ENCODE results near the gene GSE1.

Gene GSE1

DNA sequence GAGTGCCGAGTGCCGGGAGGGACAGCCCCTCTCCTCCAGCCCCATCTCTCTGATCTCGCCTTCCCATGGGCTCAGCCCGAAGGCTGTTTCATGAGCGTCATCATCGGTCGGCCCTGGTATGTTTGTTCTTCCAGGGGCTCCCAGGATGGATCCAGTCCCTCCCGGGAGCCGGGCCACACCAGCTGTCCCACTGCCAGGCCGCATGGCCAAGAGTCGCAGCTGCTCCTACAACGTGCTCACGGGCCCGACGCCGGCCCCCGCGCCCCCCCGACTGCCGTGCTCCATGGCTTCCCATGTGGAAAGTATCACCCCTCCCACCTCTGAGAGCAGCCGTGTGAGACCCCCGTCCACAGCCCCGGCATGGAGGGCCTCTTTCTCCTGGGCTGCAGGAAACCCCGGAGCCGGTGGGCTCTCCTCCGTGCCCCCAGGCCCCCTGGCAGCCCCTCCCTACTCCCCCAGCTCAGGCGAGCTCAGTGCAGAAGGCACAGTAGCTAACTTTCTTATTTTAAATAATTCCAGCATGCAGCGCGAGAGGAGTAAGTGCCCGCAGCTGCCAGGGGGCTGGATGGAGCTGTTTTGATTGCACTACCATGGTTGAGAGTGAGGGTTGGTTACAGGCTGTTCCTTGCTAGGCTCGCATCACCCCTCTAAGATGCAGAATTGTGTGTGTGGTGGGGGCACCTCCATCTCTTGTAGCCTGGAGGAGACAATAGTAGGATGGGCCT lies 26.6 kb upstream of the GSE1 start:
- Histone ChIP-seq H2BK5ac (ENCODE audit: low read depth, low read length, poor library complexity, severe bottlenecking) (no peak overlapping the region), H2BK120ac (ENCODE audit: low read depth, low read length) (no peak overlapping the region), H2AFZ (ENCODE audit: low read depth, low read length) (no peak overlapping the region), H3K9ac (ENCODE audit: low read length) (peak overlapping the region; percentile 56), H3K18ac (ENCODE audit: low read depth in 1 of 2, low read length in 2 of 2) (no peak overlapping the region), H3K79me1 (replicated peaks; ENCODE audit: low read length, poor library complexity, severe bottlenecking) (peaks cover 44% of the 10 kb centered on the region), H3K14ac (ENCODE audit: low read length in 2 of 2) (no peak overlapping the region), H3K4me2 (ENCODE audit: low read length, poor library complexity, severe bottlenecking) (no peak overlapping the region), H4K8ac (ENCODE audit: low read length) (peak overlapping the region; percentile 24), H2BK15ac (ENCODE audit: low read depth, poor library complexity, severe bottlenecking) (no peak overlapping the region), H2BK12ac (ENCODE audit: low read length in 2 of 2) (peak overlapping the region in 1 of 2 experiments; percentile 3), H3K4ac (ENCODE audit: low read depth in 1 of 2, low read length in 2 of 2) (no peak overlapping the region), H3K36me3 (ENCODE audit: control insufficient read depth in 1 of 2, insufficient read depth in 2 of 2, low read depth in 1 of 2, low read length in 2 of 2) (peaks cover 0 to 12% of the 10 kb centered on the region in 2 experiments), H4K91ac (ENCODE audit: low read length) (no peak overlapping the region), H3K9me3 (ENCODE audit: control insufficient read depth, low read length) (no peaks in the 10 kb centered on the region), H3K27me3 (ENCODE audit: control insufficient read depth in 1 of 2, insufficient read depth in 1 of 2, low read length in 2 of 2) (no peaks in the 10 kb centered on the region), H3K27ac (ENCODE audit: low read length, poor library complexity, severe bottlenecking) (no peak overlapping the region), H2AK5ac (ENCODE audit: low read length, severe bottlenecking) (no peak overlapping the region), H3K23ac (ENCODE audit: low read length in 2 of 2) (no peak overlapping the region), H3K4me1 (ENCODE audit: control insufficient read depth, insufficient read depth, low read depth, low read length) (peaks cover 51% of the 10 kb centered on the region), H3K4me3 (ENCODE audit: insufficient read depth in 1 of 2, low read depth in 1 of 2, low read length in 2 of 2) (no peak overlapping the region)
- DNase-seq, result no peak
- WGBS, result 82% methylated on average over 30 of the region's 31 CpGs

DNA sequence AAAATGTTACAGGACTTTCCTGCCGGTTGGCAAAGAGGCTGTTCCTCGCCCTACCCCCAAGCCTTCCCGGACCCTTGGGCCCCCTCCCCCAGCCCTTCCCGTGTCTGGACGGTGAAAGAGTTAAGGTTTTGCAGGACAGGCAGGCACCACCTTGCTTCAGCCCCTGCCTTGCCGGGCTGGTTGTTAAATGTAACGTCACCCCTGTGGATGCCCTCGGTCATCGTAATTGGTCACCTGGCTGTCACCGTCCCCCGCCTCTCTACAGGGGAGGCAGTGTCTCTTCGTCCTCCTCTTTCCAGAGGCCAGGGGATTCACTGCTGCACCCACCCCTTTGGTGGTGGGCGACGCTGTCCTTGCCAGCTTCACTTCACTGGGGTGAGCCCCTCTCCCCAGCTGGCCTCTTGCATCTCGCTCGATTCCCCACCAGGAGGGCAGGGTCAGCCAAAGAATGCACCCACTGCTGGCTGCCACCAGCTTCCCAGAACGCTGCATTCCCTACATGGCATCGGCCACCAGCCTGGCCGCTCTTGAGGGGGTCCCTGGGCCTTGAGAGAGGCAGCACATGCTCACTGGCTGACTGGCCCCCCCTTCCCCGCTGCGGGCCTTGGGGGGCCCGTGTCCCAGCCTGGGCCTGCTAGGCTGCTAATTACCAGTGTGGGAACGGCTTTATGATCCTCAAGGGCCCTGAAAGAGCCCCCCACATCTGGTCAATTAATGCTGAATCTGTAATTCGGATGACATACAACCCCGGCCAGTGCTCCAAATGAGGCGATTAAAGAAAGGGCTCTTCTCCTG lies 25.2 kb upstream of the GSE1 start:
- no peak overlapping the region for H3K9ac ChIP-seq (ENCODE audit: low read length)
- 77% methylated on average over 26 of the region's 26 CpGs for WGBS
- peaks cover 0 to 11% of the 10 kb centered on the region in 2 experiments for H3K36me3 ChIP-seq (ENCODE audit: control insufficient read depth in 1 of 2, insufficient read depth in 2 of 2, low read depth in 1 of 2, low read length in 2 of 2)
- H3K4me3 ChIP-seq (ENCODE audit: insufficient read depth in 1 of 2, low read depth in 1 of 2, low read length in 2 of 2), result no peak overlapping the region
- H3K27ac ChIP-seq (ENCODE audit: low read length, poor library complexity, severe bottlenecking), result no peak overlapping the region
- H2BK12ac ChIP-seq (ENCODE audit: low read length in 2 of 2), result no peak overlapping the region
- no peak overlapping the region for H2AFZ ChIP-seq (ENCODE audit: low read depth, low read length)
- H3K79me1 ChIP-seq (replicated peaks; ENCODE audit: low read length, poor library complexity, severe bottlenecking), result peaks cover 39% of the 10 kb centered on the region
- H4K8ac ChIP-seq (ENCODE audit: low read length), result peak overlapping the region; percentile 1
- peaks cover 45% of the 10 kb centered on the region for H3K4me1 ChIP-seq (ENCODE audit: control insufficient read depth, insufficient read depth, low read depth, low read length)
- H3K9me3 ChIP-seq (ENCODE audit: control insufficient read depth, low read length), result no peaks in the 10 kb centered on the region
- H4K91ac ChIP-seq (ENCODE audit: low read length), result peak overlapping the region; percentile 40
- H2BK15ac ChIP-seq (ENCODE audit: low read depth, poor library complexity, severe bottlenecking), result no peak overlapping the region
- no peaks in the 10 kb centered on the region for H3K27me3 ChIP-seq (ENCODE audit: control insufficient read depth in 1 of 2, insufficient read depth in 1 of 2, low read length in 2 of 2)
- H2BK120ac ChIP-seq (ENCODE audit: low read depth, low read length), result no peak overlapping the region
- H3K23ac ChIP-seq (ENCODE audit: low read length in 2 of 2), result no peak overlapping the region
- no peak overlapping the region for H2AK5ac ChIP-seq (ENCODE audit: low read length, severe bottlenecking)
- H2BK5ac ChIP-seq (ENCODE audit: low read depth, low read length, poor library complexity, severe bottlenecking), result no peak overlapping the region
- H3K18ac ChIP-seq (ENCODE audit: low read depth in 1 of 2, low read length in 2 of 2), result no peak overlapping the region
- H3K14ac ChIP-seq (ENCODE audit: low read length in 2 of 2), result no peak overlapping the region
- no peak overlapping the region for H3K4ac ChIP-seq (ENCODE audit: low read depth in 1 of 2, low read length in 2 of 2)
- DNase-seq, result no peak
- H3K4me2 ChIP-seq (ENCODE audit: low read length, poor library complexity, severe bottlenecking), result no peak overlapping the region

- no peak overlapping the region for H2BK120ac ChIP-seq (ENCODE audit: low read depth, low read length)
- WGBS, result 86% methylated on average over 27 of the region's 27 CpGs
- H2BK15ac ChIP-seq (ENCODE audit: low read depth, poor library complexity, severe bottlenecking), result no peak overlapping the region
- H3K4me2 ChIP-seq (ENCODE audit: low read length, poor library complexity, severe bottlenecking), result no peak overlapping the region
- H3K23ac ChIP-seq (ENCODE audit: low read length in 2 of 2), result peak overlapping the region in 1 of 2 experiments; percentile 70
- no peak overlapping the region for H4K91ac ChIP-seq (ENCODE audit: low read length)
- no peak overlapping the region for H4K8ac ChIP-seq (ENCODE audit: low read length)
- H2AFZ ChIP-seq (ENCODE audit: low read depth, low read length), result no peak overlapping the region
- H3K4me1 ChIP-seq (ENCODE audit: control insufficient read depth, insufficient read depth, low read depth, low read length), result peaks cover 43% of the 10 kb centered on the region
- no peak overlapping the region for H3K9ac ChIP-seq (ENCODE audit: low read length)
- no peaks in the 10 kb centered on the region for H3K9me3 ChIP-seq (ENCODE audit: control insufficient read depth, low read length)
- DNase-seq, result no peak
- H2AK5ac ChIP-seq (ENCODE audit: low read length, severe bottlenecking), result no peak overlapping the region
- peaks cover 0 to 11% of the 10 kb centered on the region in 2 experiments for H3K36me3 ChIP-seq (ENCODE audit: control insufficient read depth in 1 of 2, insufficient read depth in 2 of 2, low read depth in 1 of 2, low read length in 2 of 2)
- no peak overlapping the region for H3K27ac ChIP-seq (ENCODE audit: low read length, poor library complexity, severe bottlenecking)
- no peak overlapping the region for H2BK5ac ChIP-seq (ENCODE audit: low read depth, low read length, poor library complexity, severe bottlenecking)
- peak overlapping the region in 1 of 2 experiments; percentile 20 for H3K14ac ChIP-seq (ENCODE audit: low read length in 2 of 2)
- H3K4me3 ChIP-seq (ENCODE audit: insufficient read depth in 1 of 2, low read depth in 1 of 2, low read length in 2 of 2), result no peak overlapping the region
- no peak overlapping the region for H2BK12ac ChIP-seq (ENCODE audit: low read length in 2 of 2)
- peaks cover 41% of the 10 kb centered on the region for H3K79me1 ChIP-seq (replicated peaks; ENCODE audit: low read length, poor library complexity, severe bottlenecking)
- no peaks in the 10 kb centered on the region for H3K27me3 ChIP-seq (ENCODE audit: control insufficient read depth in 1 of 2, insufficient read depth in 1 of 2, low read length in 2 of 2)
- H3K4ac ChIP-seq (ENCODE audit: low read depth in 1 of 2, low read length in 2 of 2), result no peak overlapping the region
- H3K18ac ChIP-seq (ENCODE audit: low read depth in 1 of 2, low read length in 2 of 2), result no peak overlapping the region
Observed at GRCh38 chr16:85588562-85589503, 24.3 kb upstream of the GSE1 start.

All from mesenchymal stem cell (in vitro differentiated cells and primary cell).